HAP-1 (cell line): ENCODE measurements around the gene SRRT.
A peak's percentile ranks its signal among the peaks of the same experiment; 100 is the strongest.

Experiments
- DNase-seq, 2 experiments: peaks; one replicate each; pipeline ENCODE4 v3.0.0-alpha.2; 2016 to 2020; ENCODE audit warnings: low spot score in 2 of 2
- H3K27me3 ChIP-seq: fragments of 250-450 bp; sonication (Bioruptor Pico); 2 replicates; pipeline ENCODE4 v1.5.1; 2020; ENCODE audit warnings: low read depth, mild to moderate bottlenecking, moderate library complexity
- H3K36me3 ChIP-seq: fragments of 250-450 bp; sonication (Bioruptor Pico); replicated peaks from 2 replicates; pipeline ENCODE4 v1.5.1; 2020; ENCODE audit warnings: mild to moderate bottlenecking
- H3K4me1 ChIP-seq: fragments of 250-450 bp; sonication (Bioruptor Pico); 2 replicates; pipeline ENCODE4 v1.5.1; 2020; ENCODE audit warnings: mild to moderate bottlenecking
- H3K4me3 ChIP-seq: fragments of 250-450 bp; sonication (Bioruptor Pico); 2 replicates; pipeline ENCODE4 v1.5.1; 2020; ENCODE audit warnings: mild to moderate bottlenecking, moderate library complexity
- H3K9me3 ChIP-seq: fragments of 250-450 bp; sonication (Bioruptor Pico); 2 replicates; pipeline ENCODE4 v1.5.1; 2020; ENCODE audit warnings: mild to moderate bottlenecking, moderate library complexity
- in situ Hi-C: fragments of 300-500 bp; cut with MboI; formaldehyde crosslinking; loops from 3 replicates; pipeline ENCODE4 v1.14.3; 2020; ENCODE audit warnings: low sequenced_read_pairs, inconsistent platforms, mixed read lengths

The SRRT gene

DNA sequence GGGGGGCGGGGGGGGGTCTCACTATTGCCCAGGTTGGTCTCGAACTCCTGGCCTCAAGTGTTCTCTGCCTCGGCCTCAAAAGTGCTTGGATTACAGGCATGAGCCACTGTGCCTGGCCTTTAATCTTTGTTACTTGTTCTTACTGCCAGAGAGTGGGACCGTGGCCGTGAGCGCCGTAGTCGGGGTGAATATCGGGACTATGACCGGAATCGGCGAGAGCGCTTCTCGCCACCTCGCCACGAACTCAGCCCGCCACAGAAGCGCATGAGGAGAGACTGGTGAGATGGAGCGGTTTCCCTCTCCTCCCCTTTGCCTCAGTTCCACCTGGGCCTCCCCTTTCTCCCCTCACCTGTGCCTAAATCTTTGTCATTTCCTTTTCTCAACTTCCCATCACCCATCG lies 6.2 kb downstream of the SRRT start:
- Histone ChIP-seq H3K27me3 (no peaks in the 10 kb centered on the region), H3K4me3 (no peak overlapping the region), H3K4me1 (no peaks in the 10 kb centered on the region; the same call in 1 of the 2 replicates), H3K9me3 (no peaks in the 10 kb centered on the region), H3K36me3 (peaks cover 90% of the 10 kb centered on the region)
- in situ Hi-C loops = no loop called here
- no peak for DNase-seq

DNA sequence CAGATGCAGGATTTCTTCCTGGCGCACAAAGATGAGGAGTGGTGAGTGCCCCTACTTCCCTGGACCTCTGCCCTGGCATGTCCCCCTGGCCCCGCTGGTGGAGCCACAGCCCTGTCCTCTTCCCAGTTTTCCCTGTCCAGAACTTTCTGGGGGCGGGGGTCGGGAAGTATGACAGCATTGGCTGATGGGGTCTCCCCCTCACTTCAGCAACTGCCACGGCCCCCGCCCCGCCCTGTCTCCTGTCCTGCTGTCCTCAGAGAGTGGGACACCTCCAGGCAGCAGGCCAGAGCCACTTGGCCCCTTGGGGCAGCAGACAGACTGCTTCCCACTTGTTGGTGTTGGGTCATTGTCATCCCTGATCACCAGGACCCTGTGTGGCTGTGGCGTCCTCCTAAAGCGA lies 7.3 kb downstream of the SRRT start:
- peaks cover 92% of the 10 kb centered on the region for H3K36me3 ChIP-seq
- H3K27me3 ChIP-seq = no peaks in the 10 kb centered on the region
- H3K4me3 ChIP-seq = no peak overlapping the region
- H3K4me1 ChIP-seq = no peaks in the 10 kb centered on the region
- DNase-seq = no peak
- H3K9me3 ChIP-seq = no peaks in the 10 kb centered on the region
- in situ Hi-C loops = no loop called here

DNA sequence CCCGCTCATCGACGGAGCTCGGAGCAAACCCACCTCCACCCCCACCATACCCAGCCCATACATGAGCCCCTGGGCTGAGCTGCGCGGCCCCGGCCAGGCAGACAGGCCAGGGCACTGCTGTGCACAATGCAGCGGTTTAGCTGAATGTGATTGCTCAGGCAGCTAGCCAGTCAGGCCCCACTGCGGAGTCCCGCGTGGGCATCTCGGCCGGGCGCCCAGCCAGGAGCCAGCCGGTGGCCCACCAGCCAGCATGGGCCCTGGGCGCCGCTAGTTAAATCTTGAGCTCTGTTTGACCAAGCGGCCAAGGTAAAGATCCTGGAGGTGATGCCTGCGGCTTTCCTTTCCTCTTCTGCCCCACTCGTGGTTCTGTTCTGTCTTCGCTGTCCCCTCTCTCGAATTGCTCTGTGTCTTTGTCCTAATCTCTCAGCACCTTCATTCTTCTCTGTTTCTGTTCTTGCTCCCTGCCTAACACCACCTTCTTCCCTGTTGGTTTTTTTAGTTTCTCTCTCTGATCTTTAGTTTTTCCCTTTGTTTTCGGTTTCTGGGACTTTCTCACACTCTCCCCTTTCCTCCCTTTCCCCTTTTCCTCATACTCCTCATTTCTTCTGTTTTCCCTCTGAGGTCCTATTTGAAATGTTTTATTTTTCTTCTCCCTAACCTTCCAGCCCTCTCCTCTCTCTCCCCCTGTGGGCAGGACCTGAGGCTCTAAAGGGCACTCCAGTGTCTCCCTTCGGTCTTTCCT lies 8.1 kb downstream of the SRRT start:
- no peak overlapping the region for H3K4me3 ChIP-seq
- H3K4me1 ChIP-seq = no peaks in the 10 kb centered on the region
- H3K9me3 ChIP-seq = no peaks in the 10 kb centered on the region
- peaks cover 94% of the 10 kb centered on the region for H3K36me3 ChIP-seq
- H3K27me3 ChIP-seq = no peaks in the 10 kb centered on the region
- in situ Hi-C loops = no loop called here
- DNase-seq = no peak

DNA sequence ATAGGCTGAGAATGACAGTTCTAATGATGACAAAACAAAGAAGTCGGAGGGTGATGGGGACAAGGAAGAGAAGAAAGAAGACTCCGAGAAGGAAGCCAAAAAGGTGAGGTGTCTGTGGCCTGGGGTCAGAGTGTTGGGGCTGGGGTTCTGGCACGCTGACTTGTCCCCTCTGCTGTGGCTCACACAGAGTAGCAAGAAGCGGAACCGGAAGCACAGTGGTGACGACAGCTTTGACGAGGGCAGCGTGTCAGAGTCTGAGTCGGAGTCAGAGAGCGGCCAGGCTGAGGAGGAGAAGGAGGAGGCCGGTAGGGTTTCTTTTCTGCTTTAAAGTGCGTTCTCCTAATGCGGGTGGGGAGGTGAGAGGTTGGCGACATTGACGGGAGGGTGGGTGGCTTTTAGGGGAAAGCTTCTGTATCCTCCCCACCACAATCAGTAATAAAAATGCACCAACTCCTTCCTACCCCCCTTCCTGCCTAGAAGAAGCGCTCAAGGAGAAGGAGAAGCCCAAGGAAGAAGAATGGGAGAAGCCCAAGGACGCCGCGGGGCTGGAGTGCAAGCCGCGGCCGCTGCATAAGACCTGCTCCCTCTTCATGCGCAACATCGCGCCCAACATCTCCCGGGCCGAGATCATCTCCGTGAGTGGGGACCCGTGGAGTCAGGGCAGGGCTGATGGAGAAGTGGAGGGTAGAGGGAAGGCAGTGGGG lies 10.0 kb downstream of the SRRT start:
- in situ Hi-C loops = no loop called here
- Histone ChIP-seq H3K4me1 (peaks cover 7% of the 10 kb centered on the region), H3K4me3 (no peak overlapping the region), H3K27me3 (no peaks in the 10 kb centered on the region), H3K9me3 (no peaks in the 10 kb centered on the region), H3K36me3 (peaks cover 90% of the 10 kb centered on the region)
- DNase-seq = no peak

DNA sequence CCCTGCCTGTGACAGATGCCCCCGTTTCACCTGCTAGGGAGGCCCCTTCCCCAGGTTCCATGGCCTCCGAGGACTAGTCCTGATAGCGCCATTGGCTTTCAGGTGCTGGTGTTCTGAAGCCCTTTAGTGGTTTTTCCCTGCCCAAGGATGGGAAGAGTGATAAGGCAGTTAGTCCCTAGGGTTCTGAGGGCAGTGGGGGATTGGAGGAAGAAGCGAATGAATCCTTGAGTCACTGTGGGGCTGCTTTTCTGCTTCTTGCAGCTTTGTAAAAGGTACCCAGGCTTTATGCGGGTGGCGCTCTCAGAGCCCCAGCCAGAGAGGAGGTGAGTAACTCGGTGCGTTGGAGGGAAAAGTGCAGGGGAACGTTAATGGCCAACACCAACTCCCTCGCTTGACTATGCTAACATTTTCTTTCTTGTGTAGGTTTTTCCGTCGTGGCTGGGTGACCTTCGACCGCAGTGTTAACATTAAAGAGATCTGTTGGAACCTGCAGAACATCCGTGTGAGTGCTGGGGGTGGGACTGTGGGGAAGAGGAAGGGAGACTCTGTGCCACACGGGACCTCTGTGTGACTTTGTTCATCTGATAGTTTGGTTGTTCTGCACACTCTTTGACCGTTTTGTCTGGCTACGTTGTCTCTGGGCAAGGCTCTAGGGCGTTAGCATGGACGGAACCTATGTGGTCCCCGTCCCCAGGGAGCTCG lies 10.7 kb downstream of the SRRT start:
- DNase-seq = no peak
- peaks cover 83% of the 10 kb centered on the region for H3K36me3 ChIP-seq
- no peaks in the 10 kb centered on the region for H3K9me3 ChIP-seq
- in situ Hi-C loops = no loop called here
- H3K27me3 ChIP-seq = no peaks in the 10 kb centered on the region
- H3K4me3 ChIP-seq = no peak overlapping the region
- H3K4me1 ChIP-seq = peaks cover 14% of the 10 kb centered on the region

DNA sequence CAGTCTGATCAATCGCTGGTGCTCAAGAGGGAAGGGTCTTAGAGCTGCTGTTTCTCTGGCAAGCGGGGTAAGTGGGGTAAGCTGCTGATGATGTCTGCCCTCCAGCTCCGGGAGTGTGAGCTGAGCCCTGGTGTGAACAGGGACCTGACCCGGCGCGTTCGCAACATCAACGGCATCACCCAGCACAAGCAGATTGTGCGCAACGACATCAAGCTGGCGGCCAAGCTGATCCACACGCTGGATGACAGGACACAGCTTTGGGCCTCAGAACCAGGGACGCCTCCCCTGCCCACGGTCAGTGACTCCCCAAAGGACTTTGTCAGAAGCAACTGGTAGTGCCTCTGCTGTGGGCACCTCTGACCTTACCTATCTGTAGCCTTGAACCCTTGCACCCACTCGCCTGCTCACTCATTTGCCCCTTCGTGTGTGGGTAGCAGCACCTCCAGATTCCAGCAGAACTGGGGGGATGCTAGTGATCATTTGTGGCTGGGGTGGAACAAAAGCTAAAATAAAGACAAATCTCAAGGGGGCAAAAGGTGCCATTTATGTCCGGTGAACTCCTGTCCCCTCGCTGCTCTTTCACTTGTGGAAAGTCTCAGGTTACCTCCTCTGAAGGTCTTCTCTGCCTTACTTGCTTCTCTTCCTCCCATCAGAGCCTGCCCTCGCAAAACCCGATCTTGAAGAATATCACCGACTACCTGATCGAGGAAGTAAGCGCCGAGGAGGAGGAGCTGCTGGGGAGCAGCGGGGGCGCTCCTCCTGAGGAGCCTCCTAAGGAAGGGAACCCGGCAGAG lies 11.4 kb downstream of the SRRT start:
- peaks cover 15% of the 10 kb centered on the region for H3K4me1 ChIP-seq
- DNase-seq = no peak
- H3K27me3 ChIP-seq = no peaks in the 10 kb centered on the region
- H3K4me3 ChIP-seq = no peak overlapping the region
- in situ Hi-C loops = no loop called here
- H3K9me3 ChIP-seq = no peaks in the 10 kb centered on the region
- peaks cover 77% of the 10 kb centered on the region for H3K36me3 ChIP-seq

DNA sequence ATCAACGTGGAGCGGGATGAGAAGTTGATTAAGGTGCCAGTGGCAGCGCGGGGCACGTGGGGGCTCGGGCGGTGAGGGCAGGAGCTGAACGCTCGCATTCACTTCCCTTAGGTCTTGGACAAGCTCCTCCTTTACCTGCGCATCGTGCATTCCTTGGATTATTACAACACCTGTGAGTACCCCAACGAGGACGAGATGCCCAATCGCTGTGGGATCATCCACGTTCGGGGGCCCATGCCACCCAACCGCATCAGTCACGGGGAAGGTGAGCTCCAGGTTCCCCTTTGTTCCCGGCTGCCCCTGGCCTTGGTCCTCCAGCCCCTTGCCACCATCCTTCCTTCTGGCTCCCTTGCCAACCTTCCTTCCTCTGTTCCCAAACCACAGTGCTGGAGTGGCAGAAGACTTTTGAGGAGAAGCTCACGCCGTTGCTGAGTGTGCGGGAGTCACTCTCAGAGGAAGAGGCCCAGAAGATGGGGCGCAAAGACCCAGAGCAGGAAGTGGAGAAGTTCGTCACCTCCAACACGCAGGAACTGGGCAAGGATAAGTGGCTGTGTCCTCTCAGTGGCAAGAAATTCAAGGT lies 12.1 kb downstream of the SRRT start:
- Histone ChIP-seq H3K4me3 (no peak overlapping the region), H3K36me3 (peaks cover 70% of the 10 kb centered on the region), H3K4me1 (peaks cover 15% of the 10 kb centered on the region), H3K27me3 (no peaks in the 10 kb centered on the region), H3K9me3 (no peaks in the 10 kb centered on the region)
- in situ Hi-C loops = no loop called here
- DNase-seq = no peak

DNA sequence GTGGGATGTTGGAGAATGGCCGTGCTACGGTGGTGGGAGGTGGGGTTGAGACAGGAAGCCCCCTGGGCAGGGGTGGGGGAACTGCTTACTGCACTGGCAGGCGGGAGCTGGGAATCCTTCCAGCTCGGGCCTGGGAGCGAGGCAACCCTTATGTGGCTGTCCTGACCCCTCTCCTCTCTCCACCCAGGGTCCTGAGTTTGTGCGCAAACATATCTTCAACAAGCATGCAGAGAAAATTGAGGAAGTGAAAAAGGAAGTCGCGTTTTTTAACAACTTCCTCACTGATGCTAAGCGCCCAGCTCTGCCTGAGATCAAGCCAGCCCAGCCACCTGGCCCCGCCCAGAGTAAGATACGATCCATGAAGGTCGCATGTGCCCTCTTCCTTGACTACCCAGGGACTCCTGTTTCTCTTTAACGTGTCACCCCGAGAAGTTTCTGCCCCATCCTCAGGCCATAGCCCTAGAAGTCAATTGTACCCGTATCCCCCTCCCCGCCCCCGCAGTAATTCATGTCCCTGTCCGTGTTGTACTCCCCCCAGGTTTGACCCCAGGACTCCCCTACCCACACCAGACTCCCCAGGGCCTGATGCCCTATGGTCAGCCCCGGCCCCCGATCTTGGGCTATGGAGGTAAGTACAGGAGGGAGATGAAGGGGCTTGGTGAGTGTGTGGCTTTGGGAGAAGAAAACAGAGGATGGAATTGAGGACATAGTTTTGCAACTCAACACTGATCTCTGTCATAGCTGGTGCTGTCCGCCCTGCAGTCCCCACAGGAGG lies 12.8 kb downstream of the SRRT start:
- Histone ChIP-seq H3K27me3 (no peaks in the 10 kb centered on the region), H3K4me1 (peaks cover 15% of the 10 kb centered on the region), H3K4me3 (no peak overlapping the region; the same call in 1 of the 2 replicates), H3K9me3 (no peaks in the 10 kb centered on the region), H3K36me3 (peaks cover 65% of the 10 kb centered on the region)
- no peak for DNase-seq
- in situ Hi-C loops = no loop called here

DNA sequence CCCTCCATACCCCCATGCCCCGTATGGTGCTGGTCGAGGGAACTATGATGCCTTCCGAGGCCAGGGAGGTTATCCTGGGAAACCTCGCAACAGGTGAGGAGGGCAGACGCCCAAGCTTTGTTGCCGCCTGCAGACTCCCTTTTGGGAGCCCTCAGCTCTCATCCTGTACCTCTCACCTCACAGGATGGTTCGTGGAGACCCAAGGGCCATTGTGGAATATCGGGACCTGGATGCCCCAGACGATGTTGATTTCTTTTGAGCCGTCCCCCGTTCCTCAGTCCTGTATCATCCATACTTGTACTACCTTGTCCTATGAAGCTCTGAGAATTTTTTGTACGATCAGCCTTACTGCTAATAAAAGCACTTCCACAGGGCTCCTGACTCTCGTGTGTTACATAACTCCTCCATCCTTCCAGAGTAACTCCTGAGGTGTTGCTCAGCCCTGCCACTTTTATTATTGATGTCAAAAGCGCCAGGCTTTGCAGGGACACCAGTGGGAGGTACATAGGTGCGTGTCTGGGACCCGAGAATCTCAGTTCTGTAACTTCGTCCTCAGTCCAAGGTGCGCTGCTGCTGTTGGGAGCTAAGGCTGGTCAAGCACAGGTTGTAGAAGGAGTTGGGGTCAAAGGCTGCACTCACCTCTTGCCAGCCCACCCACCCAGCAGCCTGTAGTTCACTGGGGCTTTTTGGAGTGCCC lies 13.5 kb downstream of the SRRT start:
- peak overlapping the region; percentile 59 for H3K4me3 ChIP-seq
- H3K4me1 ChIP-seq = peaks cover 15% of the 10 kb centered on the region
- no peaks in the 10 kb centered on the region for H3K9me3 ChIP-seq
- DNase-seq = no peak
- no peaks in the 10 kb centered on the region for H3K27me3 ChIP-seq
- H3K36me3 ChIP-seq = peaks cover 58% of the 10 kb centered on the region
- in situ Hi-C loops = no loop called here

DNA sequence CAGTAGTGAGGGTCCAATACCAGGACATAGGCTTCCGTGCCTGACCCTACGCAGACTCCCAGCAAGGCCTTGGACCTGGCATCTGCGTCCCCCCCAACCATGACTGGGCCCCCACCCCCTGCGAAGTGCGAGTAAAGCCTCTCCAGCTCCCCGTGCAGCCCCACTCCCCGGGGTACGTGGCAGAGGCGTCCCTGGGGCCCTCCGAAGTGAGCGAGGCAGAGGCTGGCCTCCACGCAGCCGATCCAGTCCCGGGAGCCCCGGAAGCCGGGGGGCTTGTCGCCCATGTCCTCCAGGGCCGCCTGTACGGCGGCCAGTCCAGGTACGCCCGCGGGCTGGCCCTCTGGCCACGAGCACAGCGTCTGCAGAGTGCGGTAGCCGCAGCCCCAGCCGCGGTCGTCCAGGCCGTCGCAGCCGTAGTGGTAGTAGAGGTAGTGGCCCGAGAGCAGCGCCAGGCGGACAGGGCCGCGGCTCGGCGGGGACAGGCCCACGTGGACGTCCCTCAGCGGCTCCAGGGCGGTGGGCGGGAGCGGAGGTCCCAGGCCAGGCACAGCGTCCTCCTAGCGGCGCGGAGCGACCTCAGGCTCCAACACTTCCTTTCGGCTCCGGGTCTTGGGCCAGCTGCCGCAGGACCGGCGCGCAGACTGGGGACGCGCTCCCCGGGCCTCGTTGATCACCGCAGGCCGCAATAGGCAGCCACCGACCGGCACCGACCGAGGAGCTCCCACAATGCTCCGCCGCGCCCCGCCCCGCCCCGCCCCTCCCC lies 14.3 kb downstream of the SRRT start, which contains the start of gene UFSP1:
TSS of gene UFSP1 (minus strand) at position 728 of the 763 bp plus-strand sequence. CDS start at position 284, 444 bp downstream.
- Histone ChIP-seq H3K4me1 (peaks cover 15% of the 10 kb centered on the region), H3K36me3 (peaks cover 51% of the 10 kb centered on the region), H3K9me3 (no peaks in the 10 kb centered on the region), H3K27me3 (no peaks in the 10 kb centered on the region), H3K4me3 (peak within 1 kb of the TSS; percentile 59)
- no peak for DNase-seq
- in situ Hi-C loops = no loop called here

DNA sequence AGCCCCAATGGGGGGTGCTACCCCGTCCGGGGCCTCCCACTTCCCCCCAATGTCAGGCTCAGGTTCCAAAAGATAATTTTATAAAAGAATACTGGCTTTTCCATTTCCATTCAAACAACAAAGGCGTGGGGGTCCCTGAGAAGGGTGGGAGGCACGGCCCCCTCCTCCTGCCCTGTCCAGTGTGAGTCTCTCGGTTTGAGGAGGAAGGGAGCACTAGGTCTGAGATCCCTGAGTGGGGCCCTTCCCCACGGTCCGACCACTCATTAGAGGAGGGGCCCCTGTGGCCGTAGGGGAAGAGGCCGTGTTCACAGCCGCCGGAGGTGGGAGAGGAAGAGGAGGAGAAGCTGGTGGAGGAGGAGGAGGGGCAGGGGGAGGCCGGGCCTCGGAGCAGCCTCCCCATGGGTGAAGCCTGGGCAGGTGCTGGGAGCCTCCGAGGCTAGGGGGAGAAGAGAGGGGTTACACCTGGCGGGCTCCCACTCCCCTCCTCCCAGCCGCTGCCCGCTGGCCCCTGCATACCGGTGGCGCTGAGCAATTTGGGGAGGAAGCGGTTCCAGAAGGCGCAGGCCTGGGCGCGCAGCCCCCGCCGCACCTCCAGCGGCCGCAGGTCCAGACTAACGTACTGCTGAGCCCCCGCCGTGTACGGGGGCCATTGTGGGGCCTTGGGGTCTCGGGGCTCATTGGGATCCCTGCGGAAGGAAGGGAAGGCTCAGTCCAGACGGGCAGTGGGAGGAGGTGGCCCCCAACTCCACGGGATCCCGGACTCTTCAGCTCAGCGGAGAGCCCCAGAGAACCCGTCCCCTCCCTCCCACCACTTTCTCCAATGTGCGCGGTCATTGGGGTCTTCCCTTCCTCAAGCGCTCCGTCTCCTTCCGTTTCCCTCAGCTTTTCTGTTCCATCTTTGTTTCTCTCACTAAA lies 16.0 kb downstream of the SRRT start:
- H3K36me3 ChIP-seq = peaks cover 34% of the 10 kb centered on the region
- no peaks in the 10 kb centered on the region for H3K27me3 ChIP-seq
- H3K4me3 ChIP-seq = peak overlapping the region; percentile 59
- H3K9me3 ChIP-seq = no peaks in the 10 kb centered on the region
- peaks cover 15% of the 10 kb centered on the region for H3K4me1 ChIP-seq
- no peak for DNase-seq
- in situ Hi-C loops = loop anchor here (5.0 to 10.0 kb wide), 2 partner anchors 171 to 404 kb away; no protein-coding TSS in a partner anchor
